ENCODE measurements around the gene PDE6G.

DNA sequence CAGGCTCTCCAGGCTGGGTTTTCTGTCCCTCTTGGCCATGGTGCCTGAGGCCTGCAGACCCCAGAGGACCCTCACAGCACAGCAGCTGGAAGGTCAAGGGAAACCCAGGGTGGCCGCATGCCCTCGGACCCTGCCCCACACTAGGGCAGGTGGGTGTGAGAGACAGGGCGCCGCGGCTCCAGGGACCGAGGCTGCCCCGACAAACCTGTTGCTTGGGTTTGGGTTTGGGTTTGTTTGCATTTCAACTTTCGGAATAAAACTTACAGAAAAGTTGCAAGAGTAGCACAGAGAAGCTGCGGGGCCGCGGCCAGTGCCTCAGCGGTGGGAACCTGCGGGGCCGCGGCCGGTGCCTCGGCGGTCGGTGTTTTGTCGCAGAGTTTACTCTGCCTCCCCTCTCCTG, 35.3 kb upstream of the PDE6G start:
- no peak for TF ChIP-seq POLR2A (IDR thresholded peaks at IDR 0.05)
- TF ChIP-seq, protein P1, sequence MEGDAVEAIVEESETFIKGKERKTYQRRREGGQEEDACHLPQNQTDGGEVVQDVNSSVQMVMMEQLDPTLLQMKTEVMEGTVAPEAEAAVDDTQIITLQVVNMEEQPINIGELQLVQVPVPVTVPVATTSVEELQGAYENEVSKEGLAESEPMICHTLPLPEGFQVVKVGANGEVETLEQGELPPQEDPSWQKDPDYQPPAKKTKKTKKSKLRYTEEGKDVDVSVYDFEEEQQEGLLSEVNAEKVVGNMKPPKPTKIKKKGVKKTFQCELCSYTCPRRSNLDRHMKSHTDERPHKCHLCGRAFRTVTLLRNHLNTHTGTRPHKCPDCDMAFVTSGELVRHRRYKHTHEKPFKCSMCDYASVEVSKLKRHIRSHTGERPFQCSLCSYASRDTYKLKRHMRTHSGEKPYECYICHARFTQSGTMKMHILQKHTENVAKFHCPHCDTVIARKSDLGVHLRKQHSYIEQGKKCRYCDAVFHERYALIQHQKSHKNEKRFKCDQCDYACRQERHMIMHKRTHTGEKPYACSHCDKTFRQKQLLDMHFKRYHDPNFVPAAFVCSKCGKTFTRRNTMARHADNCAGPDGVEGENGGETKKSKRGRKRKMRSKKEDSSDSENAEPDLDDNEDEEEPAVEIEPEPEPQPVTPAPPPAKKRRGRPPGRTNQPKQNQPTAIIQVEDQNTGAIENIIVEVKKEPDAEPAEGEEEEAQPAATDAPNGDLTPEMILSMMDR (IDR thresholded peaks at IDR 0.05) = no peak
